ENCODE results near the gene CAV2.

DNA sequence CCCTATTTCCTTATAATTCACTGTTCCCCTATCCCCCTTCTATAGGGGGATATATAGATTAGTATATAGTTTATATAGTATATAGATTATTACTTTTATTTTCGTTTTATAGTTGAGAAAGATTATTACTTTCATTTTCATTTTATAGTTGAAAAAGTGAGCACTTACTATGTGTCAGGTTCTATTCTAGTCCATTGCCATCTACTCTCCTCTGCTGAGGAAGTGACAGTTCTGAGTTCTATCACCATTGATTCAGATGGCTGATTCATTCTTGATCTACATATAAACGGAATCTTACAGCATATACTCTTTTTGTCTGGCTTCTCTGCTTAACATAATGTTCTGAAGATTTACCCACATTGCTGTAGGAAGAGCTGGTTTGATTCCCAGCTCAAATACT lies 20.7 kb upstream of the CAV2 start:
- TF ChIP-seq, protein P1, sequence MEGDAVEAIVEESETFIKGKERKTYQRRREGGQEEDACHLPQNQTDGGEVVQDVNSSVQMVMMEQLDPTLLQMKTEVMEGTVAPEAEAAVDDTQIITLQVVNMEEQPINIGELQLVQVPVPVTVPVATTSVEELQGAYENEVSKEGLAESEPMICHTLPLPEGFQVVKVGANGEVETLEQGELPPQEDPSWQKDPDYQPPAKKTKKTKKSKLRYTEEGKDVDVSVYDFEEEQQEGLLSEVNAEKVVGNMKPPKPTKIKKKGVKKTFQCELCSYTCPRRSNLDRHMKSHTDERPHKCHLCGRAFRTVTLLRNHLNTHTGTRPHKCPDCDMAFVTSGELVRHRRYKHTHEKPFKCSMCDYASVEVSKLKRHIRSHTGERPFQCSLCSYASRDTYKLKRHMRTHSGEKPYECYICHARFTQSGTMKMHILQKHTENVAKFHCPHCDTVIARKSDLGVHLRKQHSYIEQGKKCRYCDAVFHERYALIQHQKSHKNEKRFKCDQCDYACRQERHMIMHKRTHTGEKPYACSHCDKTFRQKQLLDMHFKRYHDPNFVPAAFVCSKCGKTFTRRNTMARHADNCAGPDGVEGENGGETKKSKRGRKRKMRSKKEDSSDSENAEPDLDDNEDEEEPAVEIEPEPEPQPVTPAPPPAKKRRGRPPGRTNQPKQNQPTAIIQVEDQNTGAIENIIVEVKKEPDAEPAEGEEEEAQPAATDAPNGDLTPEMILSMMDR (IDR thresholded peaks at IDR 0.05; ENCODE audit: low read length) = no peak
- no peak for TF ChIP-seq EZH2phosphoT487 (IDR thresholded peaks at IDR 0.05; ENCODE audit: low read length)
- no peak for TF ChIP-seq EZH2 (optimal IDR thresholded peaks at IDR 0.05; ENCODE audit: low read depth, low read length)
